RWPE2 (cell line): ENCODE data around the gene IQGAP3.

ENCODE experiments used
- ATAC-seq: fragments of 200-7000 bp; cut with Tn5 transposase; 3 replicates; pipeline ENCODE4 v1.9.1; 2021; ENCODE audit warnings: low read depth
- DNase-seq: peaks from one replicate; pipeline ENCODE4 v3.0.0-alpha.2; 2020; ENCODE audit warnings: low spot score
- H3K27ac ChIP-seq: fragments of 450-650 bp; 2 replicates; pipeline ENCODE4 v1.5.1; 2017; ENCODE audit warnings: mild to moderate bottlenecking; ENCODE audit not compliant: poor library complexity, severe bottlenecking
- H3K27me3 ChIP-seq: fragments of 250-450 bp; sonication (Bioruptor Pico); 2 replicates; pipeline ENCODE4 v1.5.1; 2021; ENCODE audit warnings: mild to moderate bottlenecking, moderate library complexity; ENCODE audit not compliant: insufficient read depth, poor library complexity, severe bottlenecking
- H3K36me3 ChIP-seq: fragments of 250-450 bp; sonication (Bioruptor Pico); 2 replicates; pipeline ENCODE4 v1.5.1; 2020; ENCODE audit warnings: low read depth, mild to moderate bottlenecking, moderate library complexity
- H3K4me1 ChIP-seq: fragments of 250-450 bp; sonication (Bioruptor Pico); 2 replicates; pipeline ENCODE4 v1.5.1; 2021; ENCODE audit warnings: mild to moderate bottlenecking, moderate library complexity; ENCODE audit not compliant: insufficient read depth, poor library complexity, severe bottlenecking
- H3K4me3 ChIP-seq: fragments of 250-450 bp; sonication (Bioruptor Pico); 2 replicates; pipeline ENCODE4 v1.5.1; 2021; ENCODE audit warnings: mild to moderate bottlenecking, moderate library complexity; ENCODE audit not compliant: severe bottlenecking
- H3K9me3 ChIP-seq: fragments of 250-450 bp; sonication (Bioruptor Pico); 2 replicates; pipeline ENCODE4 v1.5.1; 2021; ENCODE audit warnings: mild to moderate bottlenecking, moderate library complexity; ENCODE audit not compliant: severe bottlenecking
- CTCF ChIP-seq: fragments of 450-650 bp; IDR thresholded peaks from one replicate; pipeline ENCODE4 v1.5.1; 2017; ENCODE audit warnings: mild to moderate bottlenecking, moderate library complexity; ENCODE audit not compliant: poor library complexity, severe bottlenecking

The IQGAP3 gene

GRCh38 chr1:156571919-156572662, at the start of gene IQGAP3:
IQGAP3 (minus strand) TSS chr1:156572565; CDS start chr1:156572529, 36 bp downstream.
- peak within 1 kb of the TSS; percentile 50 for H3K4me3 ChIP-seq
- no peak for TF ChIP-seq CTCF
- peak; percentile 95 for ATAC-seq
- peaks cover 35% of the 10 kb centered on the region for H3K36me3 ChIP-seq
- H3K27ac ChIP-seq = peak within 1 kb of the TSS; percentile 54
- peaks cover 10% of the 10 kb centered on the region for H3K4me1 ChIP-seq
- DNase-seq = peak; percentile 88
- H3K9me3 ChIP-seq = no peaks in the 10 kb centered on the region
- no peaks in the 10 kb centered on the region for H3K27me3 ChIP-seq

DNA sequence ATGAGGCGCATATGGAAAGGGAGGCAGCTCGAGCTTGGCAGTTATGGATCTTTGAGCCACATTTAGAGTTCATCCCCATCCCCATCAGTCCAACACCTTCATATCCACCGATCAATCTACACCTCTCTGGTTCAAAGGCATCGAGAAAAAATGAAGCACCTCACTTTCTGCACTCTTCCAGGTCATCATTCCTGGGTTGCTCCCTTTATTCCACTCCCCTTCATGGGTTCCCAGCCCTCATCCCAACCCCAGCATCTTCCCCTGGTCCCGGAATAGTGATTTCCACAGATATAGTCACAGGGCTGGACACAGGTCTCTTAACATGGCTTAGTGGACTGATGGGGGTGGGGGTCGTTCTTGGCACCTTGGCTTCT, 47.2 kb upstream of the IQGAP3 start:
- H3K27me3 ChIP-seq = peaks cover 43% of the 10 kb centered on the region
- no peaks in the 10 kb centered on the region for H3K36me3 ChIP-seq
- DNase-seq (no peak), ATAC-seq (no peak)
- H3K4me1 ChIP-seq = no peaks in the 10 kb centered on the region
- no peak overlapping the region for H3K27ac ChIP-seq
- no peaks in the 10 kb centered on the region for H3K9me3 ChIP-seq
- H3K4me3 ChIP-seq = no peak overlapping the region
- no peak for TF ChIP-seq CTCF

- Histone ChIP-seq H3K27me3 (peaks cover 37% of the 10 kb centered on the region), H3K4me3 (no peak within 1 kb of the TSS), H3K36me3 (no peaks in the 10 kb centered on the region), H3K27ac (no peak within 1 kb of the TSS), H3K9me3 (no peaks in the 10 kb centered on the region), H3K4me1 (no peaks in the 10 kb centered on the region)
- peak; percentile 49; the same call in 2 of the 3 replicates for ATAC-seq
- DNase-seq = no peak
- peak; percentile 48 for TF ChIP-seq CTCF
Measured at GRCh38 chr1:156618853-156619581, 46.7 kb upstream of the IQGAP3 start, which contains the start of gene HAPLN2. HAPLN2 (plus strand) TSS chr1:156619415; CDS start chr1:156623491, 4,076 bp downstream.

GRCh38 chr1:156616463-156616862, 44.1 kb upstream of the IQGAP3 start:
- H3K4me3 ChIP-seq = no peak overlapping the region
- no peak overlapping the region for H3K27ac ChIP-seq
- DNase-seq = no peak
- H3K4me1 ChIP-seq = no peaks in the 10 kb centered on the region
- no peak for ATAC-seq
- TF ChIP-seq CTCF = no peak
- H3K36me3 ChIP-seq = no peaks in the 10 kb centered on the region
- no peaks in the 10 kb centered on the region for H3K9me3 ChIP-seq
- H3K27me3 ChIP-seq = peaks cover 32% of the 10 kb centered on the region
